ENCODE results near the gene FCSK.

FCSK gene

DNA sequence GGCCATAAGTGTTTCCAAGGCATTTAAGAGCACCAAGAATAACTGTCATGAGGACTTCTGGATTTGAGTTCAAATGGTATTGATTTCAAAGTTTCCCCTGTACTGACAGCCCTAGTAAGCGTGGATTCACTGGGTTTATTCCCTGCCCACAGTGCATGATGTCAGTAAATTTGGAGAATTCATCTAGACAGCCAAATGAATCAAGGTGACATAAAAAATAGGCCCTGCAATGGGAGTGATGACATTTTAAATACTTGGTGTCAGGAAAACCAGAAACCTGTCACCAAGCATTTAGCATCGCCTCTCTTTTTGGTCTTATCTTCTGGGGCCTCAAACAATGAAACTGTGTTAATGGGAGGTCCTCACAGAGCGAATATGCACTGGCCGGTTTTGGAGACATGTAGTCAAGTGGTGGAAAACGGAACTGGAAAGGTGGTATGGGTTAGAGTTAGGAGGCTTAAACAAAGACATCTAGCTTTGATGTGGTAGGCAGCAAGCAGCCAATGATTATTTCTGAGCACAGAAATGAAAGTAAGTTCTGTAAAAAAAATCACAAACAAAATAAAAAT lies 39.9 kb downstream of the FCSK start:
- H3K27me3 ChIP-seq (ENCODE audit: insufficient read depth, low read length): no peaks in the 10 kb centered on the region

DNA sequence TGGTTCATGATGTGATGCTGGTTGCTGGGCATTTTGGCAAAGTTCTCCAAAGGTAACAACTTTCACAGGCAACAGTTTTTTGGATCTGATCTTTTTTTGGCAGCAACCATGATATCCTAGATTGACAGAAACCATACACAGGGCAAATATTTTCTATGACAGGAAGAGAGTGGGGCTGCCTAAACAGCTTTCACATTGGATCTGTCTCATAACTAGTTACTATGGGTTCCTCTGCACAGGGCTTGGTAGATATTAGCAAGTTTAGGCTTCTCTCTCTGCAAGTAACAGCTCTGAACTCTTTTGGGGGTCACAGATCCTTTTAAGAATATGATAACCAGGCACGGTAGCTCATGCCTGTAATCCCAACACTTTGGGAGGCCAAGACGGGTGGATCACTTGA lies 40.4 kb downstream of the FCSK start:
- Histone ChIP-seq H4K12ac (ENCODE audit: low read depth, low read length) (no peak overlapping the region), H2BK120ac (ENCODE audit: insufficient read depth, low read length, poor library complexity) (no peak overlapping the region), H2BK5ac (ENCODE audit: low read depth, low read length, poor library complexity) (no peak overlapping the region), H4K91ac (ENCODE audit: low read depth, low read length) (no peak overlapping the region), H3K23ac (ENCODE audit: low read length) (no peak overlapping the region), H3K9me3 (ENCODE audit: insufficient read depth, low read depth, low read length) (no peaks in the 10 kb centered on the region), H3K14ac (ENCODE audit: low read length) (no peak overlapping the region), H2AK5ac (ENCODE audit: low read length) (no peak overlapping the region), H3K79me1 (ENCODE audit: low read length) (no peaks in the 10 kb centered on the region), H3K4me2 (ENCODE audit: low read length) (no peak overlapping the region), H3K27me3 (ENCODE audit: insufficient read depth, low read length) (no peaks in the 10 kb centered on the region), H3K4ac (ENCODE audit: low read depth, low read length) (no peak overlapping the region), H3K4me1 (ENCODE audit: control insufficient read depth in 1 of 2, insufficient read depth in 2 of 2, low read length in 2 of 2) (no peaks in the 10 kb centered on the region), H3K79me2 (ENCODE audit: control insufficient read depth, insufficient read depth, low read length, poor library complexity) (no peaks in the 10 kb centered on the region), H2BK12ac (ENCODE audit: low read length) (no peak overlapping the region), H2AFZ (ENCODE audit: insufficient read depth, low read length, poor library complexity) (no peak overlapping the region), H3K18ac (ENCODE audit: low read length) (no peak overlapping the region), H4K8ac (ENCODE audit: low read depth, low read length) (no peak overlapping the region), H3K36me3 (ENCODE audit: control insufficient read depth in 1 of 2, insufficient read depth in 2 of 2, low read length in 2 of 2) (peaks cover 22 to 34% of the 10 kb centered on the region in 2 experiments), H3K4me3 (ENCODE audit: low read depth, low read length) (no peak overlapping the region), H3K9ac (ENCODE audit: low read length) (no peak overlapping the region), H3K27ac (ENCODE audit: low read depth, low read length) (no peak overlapping the region)
- WGBS (ENCODE audit: extremely low coverage, insufficient coverage, insufficient read length): no CpG with 5 or more reads among the region's 2 CpGs
- no peak for DNase-seq

More for the DNA sequence above, 39.9 kb downstream of the FCSK start:
- no peak overlapping the region for H3K18ac ChIP-seq (ENCODE audit: low read length)
- no peaks in the 10 kb centered on the region for H3K9me3 ChIP-seq (ENCODE audit: insufficient read depth, low read depth, low read length)
- no peak overlapping the region for H3K23ac ChIP-seq (ENCODE audit: low read length)
- H2BK120ac ChIP-seq (ENCODE audit: insufficient read depth, low read length, poor library complexity): no peak overlapping the region
- no peak overlapping the region for H2AK5ac ChIP-seq (ENCODE audit: low read length)
- no peak overlapping the region for H4K12ac ChIP-seq (ENCODE audit: low read depth, low read length)
- H2BK5ac ChIP-seq (ENCODE audit: low read depth, low read length, poor library complexity): no peak overlapping the region
- H2BK12ac ChIP-seq (ENCODE audit: low read length): no peak overlapping the region
- H3K79me1 ChIP-seq (ENCODE audit: low read length): no peaks in the 10 kb centered on the region
- H2AFZ ChIP-seq (ENCODE audit: insufficient read depth, low read length, poor library complexity): no peak overlapping the region
- no peak overlapping the region for H4K8ac ChIP-seq (ENCODE audit: low read depth, low read length)
- no peak overlapping the region for H3K9ac ChIP-seq (ENCODE audit: low read length)
- no peak overlapping the region for H3K27ac ChIP-seq (ENCODE audit: low read depth, low read length)
- no peak overlapping the region for H3K4me3 ChIP-seq (ENCODE audit: low read depth, low read length)
- H3K36me3 ChIP-seq (ENCODE audit: control insufficient read depth in 1 of 2, insufficient read depth in 2 of 2, low read length in 2 of 2): peaks cover 22 to 37% of the 10 kb centered on the region in 2 experiments
- no peaks in the 10 kb centered on the region for H3K79me2 ChIP-seq (ENCODE audit: control insufficient read depth, insufficient read depth, low read length, poor library complexity)
- H3K4ac ChIP-seq (ENCODE audit: low read depth, low read length): no peak overlapping the region
- no peaks in the 10 kb centered on the region for H3K4me1 ChIP-seq (ENCODE audit: control insufficient read depth in 1 of 2, insufficient read depth in 2 of 2, low read length in 2 of 2)
- H3K4me2 ChIP-seq (ENCODE audit: low read length): no peak overlapping the region
- H3K14ac ChIP-seq (ENCODE audit: low read length): no peak overlapping the region
- no peak for DNase-seq
- WGBS (ENCODE audit: extremely low coverage, insufficient coverage, insufficient read length): no CpG with 5 or more reads among the region's 5 CpGs
- H4K91ac ChIP-seq (ENCODE audit: low read depth, low read length): no peak overlapping the region

DNA sequence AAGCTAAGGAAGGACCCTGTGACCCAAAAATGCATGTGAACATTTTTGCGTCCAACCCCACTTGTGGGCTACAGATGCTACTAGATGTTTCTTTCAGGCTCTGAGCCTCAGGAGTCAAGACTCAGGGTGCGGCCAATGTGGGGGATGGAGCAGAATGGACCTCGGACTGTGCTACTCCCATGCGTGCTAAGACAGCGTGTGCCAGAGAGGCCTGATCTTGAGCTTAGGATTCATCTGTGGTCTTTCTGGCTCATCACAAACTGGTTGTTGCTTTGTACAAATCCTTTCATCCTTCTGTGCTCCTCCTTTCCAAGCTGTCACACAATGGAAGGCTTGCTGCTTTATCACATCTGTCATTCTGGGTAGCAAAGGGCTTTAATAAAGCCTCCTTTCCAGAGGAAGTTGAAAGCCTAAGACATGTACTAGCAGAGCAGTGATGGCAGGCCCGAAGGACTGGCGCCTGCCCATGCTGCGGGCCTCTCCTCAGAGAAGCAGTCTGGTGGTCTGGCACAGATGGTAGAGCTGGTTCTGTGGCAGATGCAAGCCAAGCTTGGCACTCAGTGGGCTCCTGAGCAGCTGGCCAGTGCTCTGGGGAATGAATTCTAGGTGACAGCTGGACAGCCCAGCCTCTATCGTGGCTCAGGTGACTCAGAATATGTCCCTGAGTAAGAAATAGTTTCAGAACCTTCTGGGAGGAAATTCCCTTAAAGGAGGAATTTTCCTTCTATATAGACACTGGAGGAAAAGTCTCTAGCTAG lies 41.2 kb downstream of the FCSK start:
- Histone ChIP-seq H3K79me2 (ENCODE audit: control insufficient read depth, insufficient read depth, low read length, poor library complexity) (no peaks in the 10 kb centered on the region), H3K14ac (ENCODE audit: low read length) (no peak overlapping the region), H4K12ac (ENCODE audit: low read depth, low read length) (no peak overlapping the region), H3K4me2 (ENCODE audit: low read length) (no peak overlapping the region), H3K79me1 (ENCODE audit: low read length) (no peaks in the 10 kb centered on the region), H4K8ac (ENCODE audit: low read depth, low read length) (no peak overlapping the region), H3K4ac (ENCODE audit: low read depth, low read length) (no peak overlapping the region), H3K36me3 (ENCODE audit: control insufficient read depth in 1 of 2, insufficient read depth in 2 of 2, low read length in 2 of 2) (peaks cover 22 to 34% of the 10 kb centered on the region in 2 experiments), H3K23ac (ENCODE audit: low read length) (no peak overlapping the region), H2BK12ac (ENCODE audit: low read length) (no peak overlapping the region), H4K91ac (ENCODE audit: low read depth, low read length) (no peak overlapping the region), H3K27ac (ENCODE audit: low read depth, low read length) (no peak overlapping the region), H3K18ac (ENCODE audit: low read length) (no peak overlapping the region), H3K9ac (ENCODE audit: low read length) (peak overlapping the region; percentile 64), H3K9me3 (ENCODE audit: insufficient read depth, low read depth, low read length) (no peaks in the 10 kb centered on the region), H3K4me1 (ENCODE audit: control insufficient read depth in 1 of 2, insufficient read depth in 2 of 2, low read length in 2 of 2) (no peaks in the 10 kb centered on the region), H3K4me3 (ENCODE audit: low read depth, low read length) (no peak overlapping the region), H2BK5ac (ENCODE audit: low read depth, low read length, poor library complexity) (no peak overlapping the region), H2AK5ac (ENCODE audit: low read length) (no peak overlapping the region), H3K27me3 (ENCODE audit: insufficient read depth, low read length) (no peaks in the 10 kb centered on the region), H2AFZ (ENCODE audit: insufficient read depth, low read length, poor library complexity) (no peak overlapping the region), H2BK120ac (ENCODE audit: insufficient read depth, low read length, poor library complexity) (no peak overlapping the region)
- WGBS (ENCODE audit: extremely low coverage, insufficient coverage, insufficient read length): no CpG with 5 or more reads among the region's 9 CpGs
- DNase-seq: peak; percentile 29 to 43

DNA sequence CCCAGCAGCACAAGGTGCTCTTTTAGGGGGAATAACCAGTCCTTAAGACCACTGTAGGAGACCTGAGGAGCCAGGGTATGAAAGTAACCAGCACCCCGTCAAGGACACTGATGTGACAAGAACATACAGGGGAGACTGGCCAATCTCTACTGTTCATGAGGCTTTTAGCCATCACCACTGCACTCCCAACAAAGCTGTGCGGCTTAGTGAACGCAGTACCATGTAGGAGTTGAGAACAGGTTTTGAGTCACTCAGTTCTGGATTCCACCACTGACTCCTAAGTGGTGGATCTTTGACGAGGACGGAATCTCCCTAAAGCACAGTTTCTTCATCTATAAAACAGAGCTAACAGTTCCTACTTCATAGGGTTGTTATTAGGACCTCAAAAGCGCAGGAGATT lies 42.1 kb downstream of the FCSK start:
- Histone ChIP-seq H3K4me1 (ENCODE audit: control insufficient read depth in 1 of 2, insufficient read depth in 2 of 2, low read length in 2 of 2) (no peaks in the 10 kb centered on the region), H2BK12ac (ENCODE audit: low read length) (no peak overlapping the region), H2AK5ac (ENCODE audit: low read length) (no peak overlapping the region), H3K27ac (ENCODE audit: low read depth, low read length) (no peak overlapping the region), H3K4me2 (ENCODE audit: low read length) (no peak overlapping the region), H3K23ac (ENCODE audit: low read length) (no peak overlapping the region), H3K9ac (ENCODE audit: low read length) (no peak overlapping the region), H3K79me1 (ENCODE audit: low read length) (no peaks in the 10 kb centered on the region), H4K12ac (ENCODE audit: low read depth, low read length) (no peak overlapping the region), H3K4ac (ENCODE audit: low read depth, low read length) (no peak overlapping the region), H3K79me2 (ENCODE audit: control insufficient read depth, insufficient read depth, low read length, poor library complexity) (no peaks in the 10 kb centered on the region), H2AFZ (ENCODE audit: insufficient read depth, low read length, poor library complexity) (no peak overlapping the region), H2BK5ac (ENCODE audit: low read depth, low read length, poor library complexity) (no peak overlapping the region), H2BK120ac (ENCODE audit: insufficient read depth, low read length, poor library complexity) (no peak overlapping the region), H4K91ac (ENCODE audit: low read depth, low read length) (no peak overlapping the region), H3K4me3 (ENCODE audit: low read depth, low read length) (no peak overlapping the region), H3K36me3 (ENCODE audit: control insufficient read depth in 1 of 2, insufficient read depth in 2 of 2, low read length in 2 of 2) (peaks cover 24 to 37% of the 10 kb centered on the region in 2 experiments), H3K14ac (ENCODE audit: low read length) (no peak overlapping the region), H4K8ac (ENCODE audit: low read depth, low read length) (no peak overlapping the region), H3K9me3 (ENCODE audit: insufficient read depth, low read depth, low read length) (no peaks in the 10 kb centered on the region), H3K27me3 (ENCODE audit: insufficient read depth, low read length) (no peaks in the 10 kb centered on the region), H3K18ac (ENCODE audit: low read length) (no peak overlapping the region)
- DNase-seq: no peak
- no CpG with 5 or more reads among the region's 6 CpGs for WGBS (ENCODE audit: extremely low coverage, insufficient coverage, insufficient read length)

Measured in trophoblast cell (in vitro differentiated cells and primary cell).